Measurements from ENCODE around the gene MEX3D.
"Not testable (repeated sequence)": the region's sequence is repeated elsewhere in the genome, so short reads cannot be mapped to it uniquely, and the experiment has no call there.

The MEX3D gene

GRCh38 chr19:1570836-1571235 is 2.7 kb upstream of the MEX3D start:
- no peak for FAIRE-seq

DNA sequence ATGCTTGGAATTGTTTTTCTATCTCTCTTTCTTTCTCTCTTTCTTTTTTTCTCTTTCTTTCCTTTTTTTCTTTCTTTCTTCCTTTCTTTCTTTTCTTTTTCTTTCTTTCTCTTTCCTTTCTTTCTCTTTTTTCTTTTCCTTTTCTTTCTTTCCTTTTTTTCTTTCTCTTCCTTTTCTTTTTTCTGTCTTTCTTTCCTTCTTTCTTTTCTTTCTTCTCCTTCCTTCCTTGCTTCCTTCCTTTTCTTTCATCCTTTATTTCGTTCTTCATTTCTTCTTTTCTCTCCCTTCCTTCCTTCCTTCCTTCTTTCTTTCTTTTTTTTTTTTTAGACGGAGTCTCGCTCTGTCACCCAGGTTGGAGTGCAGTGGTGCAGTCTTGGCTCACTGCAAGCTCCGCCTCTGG is 1.9 kb upstream of the MEX3D start:
- FAIRE-seq = no peak

DNA sequence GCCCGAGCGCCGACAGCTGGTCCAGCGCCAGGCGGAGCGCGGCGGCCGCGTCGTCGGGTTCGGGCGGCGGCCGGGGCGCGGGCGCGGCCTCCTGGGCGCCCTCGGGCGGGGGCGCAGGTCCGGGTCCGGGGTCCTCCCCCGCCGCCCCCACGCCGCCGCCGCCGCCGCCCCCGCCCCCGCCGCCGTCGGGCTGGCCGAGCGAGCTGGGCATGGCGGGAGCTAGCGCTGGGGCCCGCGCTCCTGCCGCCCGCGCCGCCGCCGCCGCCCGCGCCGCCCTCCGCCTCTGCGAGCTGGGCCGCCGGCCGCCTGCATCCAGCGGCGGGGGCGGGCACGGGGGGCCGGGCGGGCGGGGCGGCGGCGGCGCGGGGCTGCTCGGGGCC is 287 bp downstream of the MEX3D start:
- FAIRE-seq = no peak

DNA sequence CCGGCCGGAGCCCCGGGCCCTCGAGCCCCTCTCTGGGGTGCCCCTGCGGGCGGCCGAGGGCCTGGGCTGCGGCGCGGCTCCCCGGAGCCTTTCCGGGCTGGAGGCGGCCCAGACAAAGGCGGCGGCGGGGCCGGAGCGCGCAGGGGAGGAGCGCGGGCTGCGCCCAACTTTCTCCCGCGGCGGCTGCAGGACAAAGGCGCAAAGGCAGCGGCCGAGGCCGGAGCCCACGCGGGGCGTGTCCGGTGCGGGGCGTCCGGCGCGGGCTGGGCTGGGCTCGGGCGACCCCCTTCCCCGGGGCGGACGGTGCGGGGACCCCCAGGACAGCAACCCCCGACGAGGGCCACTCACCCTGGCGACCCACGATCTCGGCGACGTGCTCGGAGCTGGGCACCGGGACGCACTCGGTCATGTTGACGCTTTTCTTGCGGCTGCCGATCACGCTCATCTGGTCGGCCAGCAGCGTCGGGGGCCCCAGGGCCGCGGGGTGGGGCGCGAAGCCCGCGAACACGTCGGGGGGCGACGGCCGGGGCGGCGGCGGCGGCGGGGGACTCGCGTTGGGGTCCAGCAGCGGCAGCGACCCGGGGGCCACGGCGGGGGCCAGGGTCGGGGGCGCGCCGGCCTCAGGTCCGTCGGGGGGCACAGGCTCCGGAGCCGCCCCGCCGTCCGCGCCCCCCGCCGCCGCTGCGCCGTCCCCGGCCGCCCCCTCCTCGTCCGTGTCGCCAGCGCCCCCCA is 843 bp downstream of the MEX3D start:
- no peak for FAIRE-seq

DNA sequence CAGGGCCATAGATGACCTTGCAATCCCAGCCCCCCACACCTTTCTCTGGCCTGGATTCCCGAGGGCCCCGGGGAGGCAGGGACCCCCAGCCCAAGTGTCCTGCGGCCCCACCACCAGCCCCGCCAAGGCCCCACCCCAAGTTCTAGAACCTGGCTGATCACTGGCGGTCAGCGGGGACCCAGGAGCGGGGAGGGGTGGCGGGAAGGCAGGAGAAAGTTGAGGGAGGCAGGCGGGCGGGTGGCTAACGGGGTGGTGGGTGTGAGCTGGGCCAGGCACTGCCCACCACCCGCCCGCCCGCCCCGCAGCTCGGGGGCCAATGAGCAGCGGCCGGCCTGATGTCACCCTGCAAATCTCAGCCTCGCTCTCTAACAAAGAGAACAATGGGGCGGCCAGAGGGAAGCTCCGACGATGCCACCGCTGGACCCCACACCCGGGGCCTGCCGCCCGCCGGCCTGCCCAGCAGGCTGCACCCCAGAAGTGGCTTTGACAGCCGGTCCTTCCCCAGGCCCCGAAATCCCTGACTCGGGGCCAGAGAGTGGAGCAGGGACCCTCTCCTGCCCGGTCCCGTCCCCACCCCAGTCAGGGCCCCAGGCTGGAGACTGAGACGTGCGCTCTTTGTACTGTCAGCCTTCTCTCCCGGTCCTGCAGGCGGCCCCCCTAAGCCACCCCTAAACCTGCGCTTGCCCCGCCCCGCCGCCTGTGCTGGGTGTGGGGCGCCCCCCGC is 1.6 kb downstream of the MEX3D start:
- no peak for FAIRE-seq

GRCh38 chr19:1563251-1563650 is 4.9 kb downstream of the MEX3D start:
- no peak for FAIRE-seq

DNA sequence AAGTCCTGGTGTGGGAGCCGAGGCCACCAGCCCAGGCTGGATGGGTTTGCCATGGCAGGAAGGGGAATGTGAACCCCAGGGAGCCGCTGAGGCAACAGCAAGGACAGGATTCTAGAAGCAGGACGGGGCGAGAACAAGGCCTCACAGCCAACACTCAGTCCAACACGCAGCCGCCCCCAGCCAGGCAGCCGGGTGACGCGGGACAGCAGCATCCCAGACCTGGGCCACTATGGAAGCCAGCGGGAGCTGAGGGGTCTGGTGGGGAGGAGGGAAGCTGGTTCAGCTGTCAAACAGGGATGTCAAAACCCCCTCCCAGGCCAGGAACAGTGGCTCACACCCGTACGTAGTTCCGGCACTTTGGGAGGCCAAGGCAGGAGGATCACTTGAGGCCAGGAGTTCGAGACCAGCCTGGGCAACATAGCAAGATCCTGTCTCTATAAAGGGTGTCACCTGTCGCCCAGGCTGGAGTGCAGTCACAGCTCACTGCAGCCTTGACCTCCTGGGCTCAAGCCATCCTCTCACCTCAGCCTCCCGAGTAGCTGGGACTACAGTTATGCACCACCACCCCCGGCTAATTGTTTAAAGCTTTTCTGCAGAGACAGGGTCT is 6.8 kb downstream of the MEX3D start:
- FAIRE-seq = no peak

- no peak for FAIRE-seq
Measured at GRCh38 chr19:1560286-1560882, 7.7 kb downstream of the MEX3D start.

- FAIRE-seq = no peak
Measured at GRCh38 chr19:1558552-1558951, 9.6 kb downstream of the MEX3D start.

GRCh38 chr19:1556390-1557070 is 11.6 kb downstream of the MEX3D start:
- no peak for FAIRE-seq

- FAIRE-seq = no peak
Measured at GRCh38 chr19:1555487-1556389, 12.4 kb downstream of the MEX3D start.

- no peak for FAIRE-seq
Measured at GRCh38 chr19:1554968-1555367, 13.2 kb downstream of the MEX3D start.

- no peak for FAIRE-seq
Measured at GRCh38 chr19:1553415-1553814, 14.7 kb downstream of the MEX3D start.

DNA sequence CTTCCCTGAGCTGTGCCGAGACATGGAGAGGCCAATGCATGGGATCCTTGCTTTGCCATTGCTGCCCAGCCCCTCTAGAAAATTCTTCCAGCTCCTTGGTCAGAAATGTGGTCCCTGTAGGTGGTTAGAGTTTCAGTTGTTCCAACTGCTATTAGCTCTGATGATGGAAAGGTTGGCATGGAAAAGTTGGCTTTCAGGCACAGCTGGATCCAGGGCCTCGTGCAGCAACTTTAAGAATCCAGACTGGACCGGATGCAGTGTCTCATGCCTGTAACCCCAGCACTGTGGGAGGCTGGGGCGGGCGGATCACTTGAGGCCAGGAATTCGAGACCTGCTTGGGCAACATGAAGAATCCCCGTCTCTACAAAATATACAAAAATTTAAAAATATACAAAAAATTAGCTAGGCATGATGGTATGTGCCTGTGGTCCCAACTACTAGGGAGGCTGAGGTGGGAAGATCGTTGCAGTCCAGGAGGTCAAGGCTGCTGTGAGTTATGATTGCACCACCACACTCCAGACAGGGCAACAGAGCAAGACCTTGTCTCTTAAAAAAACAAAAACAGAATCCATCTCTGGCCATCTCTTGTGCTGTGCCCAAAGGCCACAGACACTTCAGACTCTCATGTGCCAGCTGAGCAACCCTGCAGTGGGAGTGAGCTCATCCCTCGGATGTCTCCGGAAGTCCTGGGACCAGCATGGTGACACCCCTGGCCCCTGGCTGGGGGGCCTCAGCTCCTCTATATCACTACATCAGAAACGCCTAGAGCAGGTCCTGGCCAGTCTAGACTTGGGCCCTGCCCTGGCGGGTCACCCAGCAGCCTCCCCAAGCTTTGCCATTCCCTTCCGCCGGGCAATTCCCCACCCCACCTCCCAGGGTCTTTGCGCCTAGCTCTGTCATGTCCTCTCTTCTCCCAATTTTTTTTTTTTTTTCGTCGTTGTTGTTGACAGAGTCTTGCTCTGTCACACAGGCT is 16.8 kb downstream of the MEX3D start:
- FAIRE-seq = no peak

DNA sequence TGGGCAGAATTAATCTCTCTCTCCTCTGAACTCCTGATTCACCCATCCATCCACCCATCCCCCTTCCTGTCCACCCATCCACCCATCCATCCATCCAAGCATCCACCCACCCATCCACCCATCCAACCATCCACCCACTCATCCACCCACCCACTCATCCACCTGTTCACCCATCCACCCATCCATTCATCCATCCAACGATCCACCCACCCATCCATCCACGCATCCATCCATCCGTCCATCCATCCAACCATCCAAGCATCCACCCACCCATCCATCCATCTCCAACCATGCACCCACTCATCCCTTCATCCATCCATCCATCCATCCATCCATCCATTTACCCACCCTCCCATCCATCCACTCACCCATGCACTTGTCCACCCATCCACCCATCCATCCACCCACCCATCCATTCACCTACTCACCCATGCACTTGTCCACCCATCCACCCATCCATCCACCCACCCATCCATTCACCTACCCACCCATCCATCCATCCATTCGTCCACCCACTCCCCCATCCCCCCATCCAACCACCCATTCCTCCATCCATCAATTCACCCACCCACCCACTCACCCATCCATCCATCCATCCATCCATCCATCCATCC is 18.7 kb downstream of the MEX3D start:
- FAIRE-seq = no peak

GRCh38 chr19:1540365-1540925 is 27.7 kb downstream of the MEX3D start:
- FAIRE-seq = no peak

DNA sequence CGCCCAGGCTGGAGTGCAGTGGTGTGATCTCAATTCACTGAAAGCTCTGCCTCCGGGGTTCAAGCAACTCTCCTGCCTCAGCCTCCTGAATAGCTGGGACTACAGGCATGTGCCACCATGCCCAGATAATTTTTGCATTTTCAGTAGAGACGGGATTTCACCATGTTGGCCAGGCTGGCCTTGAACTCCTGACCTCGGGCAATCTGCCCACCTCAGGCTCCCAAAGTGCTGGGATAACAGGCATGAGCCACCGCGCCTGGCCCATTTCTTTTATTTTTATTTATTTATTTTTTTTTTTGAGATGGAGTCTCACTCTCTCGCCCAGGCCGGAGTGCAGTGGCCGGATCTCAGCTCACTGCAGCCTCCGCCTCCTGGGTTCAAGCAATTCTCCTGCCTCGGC is 28.4 kb downstream of the MEX3D start:
- not testable (repeated sequence) for FAIRE-seq

DNA sequence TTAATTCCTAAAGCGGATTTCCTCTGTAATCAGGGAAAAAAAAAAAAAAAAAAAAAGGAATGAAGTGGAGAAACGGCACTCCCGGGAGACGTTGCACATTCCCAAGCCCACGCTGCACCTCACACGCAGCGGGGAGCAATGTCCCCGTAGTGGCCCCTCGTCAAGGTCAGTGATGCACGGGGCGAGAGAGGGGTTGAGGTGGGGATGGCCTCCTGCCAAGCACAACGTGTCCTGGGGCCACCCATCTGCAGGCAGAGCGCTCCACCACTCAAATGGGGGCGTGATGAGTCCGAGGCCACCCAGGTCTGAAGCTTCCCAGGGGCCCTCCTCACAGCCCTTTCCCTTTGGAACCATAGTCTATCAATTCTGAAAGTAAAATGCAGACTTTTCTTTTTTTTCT is 29.1 kb downstream of the MEX3D start:
- no peak for FAIRE-seq

- FAIRE-seq = not testable (repeated sequence)
Measured at GRCh38 chr19:1535699-1536098, 32.4 kb downstream of the MEX3D start.

GRCh38 chr19:1534972-1535371 is 33.2 kb downstream of the MEX3D start:
- no peak for FAIRE-seq

Measured in G401.6 (cell line).